ENCODE measurements around the gene WNK1.
"Not testable (repeated sequence)": the region's sequence is repeated elsewhere in the genome, so short reads cannot be mapped to it uniquely, and the experiment has no call there.

WNK1 gene

DNA sequence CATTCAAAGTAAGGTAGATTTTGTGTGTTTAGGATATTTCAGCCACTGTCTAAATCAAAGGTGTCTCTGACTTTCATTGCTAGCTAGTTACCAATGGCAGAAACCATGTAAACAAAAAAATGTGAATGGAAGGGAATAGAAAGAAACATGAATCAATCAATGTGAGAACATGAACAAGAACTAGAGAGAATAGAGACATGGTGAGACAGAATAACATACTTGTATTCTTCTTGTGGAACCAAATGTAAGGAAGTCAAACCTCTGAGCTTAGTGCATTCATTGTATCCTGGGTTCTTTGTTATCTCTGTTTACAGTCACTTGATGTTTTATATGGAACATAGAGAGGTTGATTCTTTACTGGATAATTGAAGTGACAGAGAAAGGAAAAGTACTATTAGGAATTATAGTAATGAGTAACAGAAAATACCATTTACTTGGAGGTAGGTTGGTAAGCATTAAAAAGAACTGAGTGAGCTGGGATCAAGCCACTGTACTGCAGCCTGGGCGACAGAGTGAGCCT, 2.6 kb upstream of the WNK1 start:
- no peak for DNase-seq (ENCODE audit: low read depth)

DNA sequence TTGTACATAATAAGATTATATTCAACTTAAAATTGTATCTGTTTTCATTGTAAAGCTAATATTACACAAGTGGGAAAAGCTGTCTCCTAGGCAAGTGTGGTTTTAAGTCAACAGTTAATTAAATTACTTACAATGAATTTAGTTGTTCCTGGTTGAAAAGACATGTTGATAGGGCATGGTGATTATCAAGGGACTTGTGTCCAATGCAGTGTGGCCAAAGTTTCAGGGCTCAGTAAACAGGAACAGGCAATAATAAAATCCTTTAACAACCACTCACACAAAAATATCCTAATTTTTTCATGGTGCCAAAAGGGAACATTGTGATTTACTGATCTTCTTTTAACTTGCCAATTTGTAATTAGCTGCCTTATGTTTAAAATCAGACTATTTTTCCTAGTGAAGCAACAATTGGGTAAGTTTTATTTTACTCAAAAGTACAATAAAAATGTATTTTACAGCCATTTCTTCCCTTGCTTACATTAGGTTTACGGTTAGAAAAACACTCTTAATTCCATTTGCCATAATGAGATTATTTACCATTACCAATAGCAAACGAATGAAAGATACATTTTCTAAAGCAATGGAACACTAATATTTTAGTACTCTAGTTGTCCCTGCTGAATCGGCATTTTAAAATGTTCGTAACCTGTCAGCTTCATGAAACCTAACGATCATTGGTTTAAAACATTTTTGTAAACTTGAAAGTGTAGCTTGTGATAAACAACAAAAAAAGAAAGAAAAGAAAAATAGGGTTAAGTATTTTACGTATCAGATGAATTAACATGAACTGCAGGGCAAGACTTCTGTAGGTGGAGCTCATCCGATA, 1.8 kb upstream of the WNK1 start:
- DNase-seq (ENCODE audit: low read depth), result no peak

DNA sequence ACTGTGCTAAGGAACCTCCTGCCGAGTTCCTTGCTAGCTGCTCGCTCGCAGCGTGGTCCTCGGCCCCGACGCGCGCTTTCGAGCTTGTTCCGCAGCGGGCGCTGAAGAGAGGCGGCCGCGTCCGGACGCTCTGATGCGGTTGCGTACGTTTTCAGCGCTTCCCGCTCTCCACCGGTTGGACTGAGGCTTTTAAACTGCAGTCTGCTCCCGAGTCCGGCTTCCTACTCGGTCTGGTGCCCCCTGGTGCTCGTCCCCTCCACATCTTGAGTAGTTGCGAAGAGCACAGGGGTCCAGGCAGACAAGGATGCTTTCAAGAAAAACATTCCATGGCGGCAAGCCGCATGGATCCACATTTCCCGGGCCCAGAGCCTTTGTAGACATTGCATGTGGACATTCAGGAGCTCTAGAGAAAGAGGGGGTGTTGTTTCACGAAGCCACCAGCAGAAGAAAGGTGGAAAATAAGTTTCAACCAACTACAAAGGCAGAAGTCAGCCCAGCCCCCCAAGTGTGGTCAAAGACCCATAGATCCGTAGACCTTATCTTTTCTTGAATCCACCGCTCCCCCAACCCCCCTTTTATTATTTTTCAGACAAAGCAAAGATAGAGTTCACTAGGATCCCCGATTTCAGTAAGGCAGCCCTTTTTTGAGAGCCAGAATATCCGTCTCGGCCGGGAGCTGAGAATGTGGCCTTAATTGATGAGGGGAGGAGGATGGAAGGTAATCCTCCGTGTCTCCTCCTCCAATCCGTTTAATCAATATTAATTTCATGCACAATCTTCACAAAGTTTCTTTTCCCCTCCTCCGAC, 984 bp upstream of the WNK1 start:
- peak; percentile 70 for DNase-seq (ENCODE audit: low read depth)

DNA sequence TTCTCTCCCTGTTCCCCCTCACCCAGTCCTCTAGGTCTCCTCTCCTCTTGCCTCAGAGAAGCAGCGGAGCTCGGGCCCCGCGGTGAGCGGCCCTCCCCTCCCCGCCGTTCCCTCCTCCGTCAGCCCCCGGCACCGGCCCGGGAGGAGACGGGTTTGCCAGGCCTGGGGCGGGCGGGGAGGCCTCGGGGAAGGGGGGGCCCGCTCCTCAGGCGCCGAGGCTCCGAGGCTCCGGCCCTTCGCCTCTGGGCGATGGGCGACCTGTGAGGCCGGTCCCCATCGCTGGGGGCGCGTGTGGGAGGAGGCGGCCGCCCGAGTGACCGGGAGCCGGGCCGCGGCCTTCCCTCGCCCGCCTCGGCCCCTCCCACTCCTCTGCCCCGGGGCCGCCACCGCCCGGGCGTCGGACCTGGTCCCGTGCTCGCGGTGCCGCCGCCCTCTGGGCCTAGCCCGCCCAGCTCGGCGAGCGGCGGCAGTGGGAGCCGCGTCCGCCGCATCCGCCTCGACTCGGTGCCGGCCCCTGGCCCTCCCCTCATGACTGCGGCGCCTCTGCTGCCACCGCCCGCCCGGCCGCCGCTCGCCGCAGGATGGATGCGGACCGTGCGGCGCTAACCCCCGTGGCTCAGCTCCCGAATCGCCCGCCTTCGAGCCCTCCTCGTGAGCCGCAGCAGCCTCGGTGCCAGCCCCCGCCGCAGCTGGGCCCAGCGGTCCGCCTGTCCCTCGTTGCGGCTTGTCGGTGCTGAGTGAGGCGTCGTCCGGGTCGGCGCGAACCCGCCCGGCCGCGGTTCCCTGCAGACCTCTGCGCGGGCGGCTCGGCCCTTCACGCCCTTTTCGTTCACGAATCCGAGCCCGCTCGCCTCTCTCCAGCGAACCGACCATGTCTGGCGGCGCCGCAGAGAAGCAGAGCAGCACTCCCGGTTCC, 574 bp downstream of the WNK1 start:
- peak; percentile 24 for DNase-seq (ENCODE audit: low read depth)

DNA sequence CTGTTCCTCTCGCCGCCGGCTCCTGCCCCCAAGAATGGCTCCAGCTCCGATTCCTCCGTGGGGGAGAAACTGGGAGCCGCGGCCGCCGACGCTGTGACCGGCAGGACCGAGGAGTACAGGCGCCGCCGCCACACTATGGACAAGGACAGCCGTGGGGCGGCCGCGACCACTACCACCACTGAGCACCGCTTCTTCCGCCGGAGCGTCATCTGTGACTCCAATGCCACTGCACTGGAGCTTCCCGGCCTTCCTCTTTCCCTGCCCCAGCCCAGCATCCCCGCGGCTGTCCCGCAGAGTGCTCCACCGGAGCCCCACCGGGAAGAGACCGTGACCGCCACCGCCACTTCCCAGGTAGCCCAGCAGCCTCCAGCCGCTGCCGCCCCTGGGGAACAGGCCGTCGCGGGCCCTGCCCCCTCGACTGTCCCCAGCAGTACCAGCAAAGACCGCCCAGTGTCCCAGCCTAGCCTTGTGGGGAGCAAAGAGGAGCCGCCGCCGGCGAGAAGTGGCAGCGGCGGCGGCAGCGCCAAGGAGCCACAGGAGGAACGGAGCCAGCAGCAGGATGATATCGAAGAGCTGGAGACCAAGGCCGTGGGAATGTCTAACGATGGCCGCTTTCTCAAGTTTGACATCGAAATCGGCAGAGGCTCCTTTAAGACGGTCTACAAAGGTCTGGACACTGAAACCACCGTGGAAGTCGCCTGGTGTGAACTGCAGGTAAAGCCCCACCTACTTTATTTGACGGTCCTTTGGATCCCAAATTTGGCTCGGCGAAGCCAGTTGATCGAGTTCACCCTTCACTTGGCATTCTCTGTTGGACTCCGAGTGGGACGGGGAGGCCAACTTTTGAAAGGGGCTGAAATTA, 1.5 kb downstream of the WNK1 start:
- peak; percentile 20 for DNase-seq (ENCODE audit: low read depth)

DNA sequence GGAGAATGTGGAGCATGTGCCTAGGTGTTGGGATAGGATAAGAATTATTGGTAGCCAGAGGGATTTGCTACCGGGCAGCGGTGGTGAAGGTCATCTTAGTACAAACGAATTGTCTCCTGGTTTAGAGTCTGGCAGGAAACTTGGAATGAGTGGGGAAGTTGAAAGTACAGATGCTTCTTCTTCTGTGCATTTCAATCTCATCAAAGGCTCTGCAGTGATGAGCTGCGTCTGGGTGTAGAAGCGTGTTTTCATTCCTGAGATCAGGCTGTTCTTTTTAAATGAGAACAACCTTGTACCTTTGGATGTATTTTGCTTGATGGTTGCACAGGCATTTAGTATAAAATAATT, 2.1 kb downstream of the WNK1 start:
- no peak for DNase-seq (ENCODE audit: low read depth)

DNA sequence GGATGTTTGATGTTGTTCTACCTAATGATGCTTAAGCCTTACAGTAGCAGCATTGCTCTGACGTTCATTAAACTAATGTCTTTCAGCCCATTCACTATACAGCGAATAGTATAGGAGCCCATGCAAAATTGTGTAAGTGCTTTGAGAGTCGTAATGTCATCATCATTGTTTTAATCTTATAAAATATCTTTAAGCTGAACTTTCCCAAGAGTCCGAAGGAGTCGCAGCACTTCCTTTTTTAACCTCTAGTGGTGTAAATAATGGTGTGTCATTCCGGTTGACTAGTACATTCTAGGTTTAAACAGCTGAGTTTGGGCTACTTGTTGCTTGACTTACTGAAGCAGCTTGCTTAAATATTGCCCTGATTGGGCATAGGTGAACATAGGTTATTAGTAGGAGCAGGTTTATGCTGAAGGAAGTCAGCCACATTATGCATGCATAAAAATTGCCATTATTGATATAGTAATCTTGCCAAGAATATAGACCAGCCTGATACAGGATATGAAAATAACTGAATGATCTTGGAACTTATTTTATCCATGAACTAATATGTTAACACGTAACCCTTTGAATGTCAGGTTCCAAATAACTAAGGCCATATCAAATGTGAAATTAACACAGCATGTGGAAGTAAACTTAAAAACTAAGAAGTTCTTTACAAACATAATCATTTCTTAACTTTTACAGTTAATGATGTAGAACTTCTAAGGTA, 2.6 kb downstream of the WNK1 start:
- DNase-seq (ENCODE audit: low read depth), result peak; percentile 17

DNA sequence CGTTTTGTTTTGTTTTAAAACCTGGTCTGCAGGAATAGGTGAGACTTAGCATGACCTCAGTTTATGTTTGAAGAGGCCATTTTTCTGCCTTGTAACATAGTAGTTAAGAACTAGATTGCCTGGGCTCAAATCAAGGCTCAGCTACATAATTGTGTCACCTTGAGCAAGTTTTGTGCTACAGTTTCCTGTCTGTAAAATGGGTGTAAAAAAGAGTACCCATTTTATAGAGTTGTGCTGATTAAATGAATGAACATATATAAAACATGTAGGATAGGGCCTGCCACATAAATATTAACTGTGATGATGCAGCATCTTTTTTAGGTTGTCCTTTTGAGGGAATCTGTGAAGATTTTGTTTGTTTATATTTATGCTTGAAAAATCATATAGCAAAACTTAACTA, 7.2 kb downstream of the WNK1 start:
- DNase-seq (ENCODE audit: low read depth), result no peak

DNA sequence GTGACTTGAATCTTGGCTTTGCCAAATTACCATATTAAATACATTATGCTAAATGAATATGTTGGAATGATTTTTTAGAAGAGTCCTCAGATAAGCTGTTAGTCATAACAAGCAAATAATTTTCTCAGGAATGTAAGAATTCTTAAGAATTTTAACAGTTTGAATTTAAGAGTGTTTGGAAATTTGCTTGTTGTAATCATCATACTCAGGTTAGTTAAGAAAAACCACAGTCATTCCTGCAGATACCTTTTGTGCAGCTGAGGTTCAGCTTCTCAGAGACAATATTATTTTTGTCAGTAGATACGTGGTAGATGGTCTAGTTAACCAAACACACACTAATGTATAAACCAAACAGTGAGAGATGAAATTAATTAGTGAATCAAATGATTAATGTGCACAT, 8.9 kb downstream of the WNK1 start:
- no peak for DNase-seq (ENCODE audit: low read depth)

DNA sequence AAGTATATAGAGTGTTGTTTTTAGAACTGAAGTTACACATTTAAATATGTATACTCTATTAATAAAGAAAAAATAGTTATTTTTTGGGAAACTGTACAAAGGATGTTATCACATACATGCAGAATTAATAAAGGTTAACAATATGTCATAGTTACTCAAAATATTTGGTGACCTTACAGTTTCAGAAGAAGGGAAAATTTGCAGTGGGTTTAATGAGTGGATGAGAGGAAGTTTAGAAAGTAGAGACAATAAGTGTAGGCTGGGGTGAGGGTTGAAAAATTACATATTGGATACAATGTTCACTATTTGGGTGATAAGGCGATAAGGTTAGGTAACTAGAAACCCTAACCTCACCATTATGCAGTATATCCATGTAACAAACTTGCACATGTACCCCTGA, 13.5 kb downstream of the WNK1 start:
- DNase-seq (ENCODE audit: low read depth), result no peak

DNA sequence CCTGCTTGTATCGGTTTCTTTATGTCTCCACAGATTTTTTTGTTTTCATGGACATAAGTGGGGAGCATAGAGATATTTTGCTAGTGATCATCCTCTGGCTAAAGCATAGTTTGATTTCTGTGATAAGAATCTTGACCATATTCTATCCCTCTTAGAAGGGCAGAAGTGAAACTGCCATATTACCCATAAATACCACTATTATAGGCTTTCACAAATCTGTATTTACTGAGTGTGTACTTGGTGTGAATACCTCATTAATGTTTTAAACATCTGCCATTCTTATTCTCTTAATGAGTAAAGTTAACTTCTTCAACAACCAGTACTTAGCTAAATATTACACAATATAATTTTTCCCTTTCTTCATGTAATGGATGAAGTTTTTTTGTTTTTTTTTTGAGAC, 16.1 kb downstream of the WNK1 start:
- DNase-seq (ENCODE audit: low read depth), result no peak

DNA sequence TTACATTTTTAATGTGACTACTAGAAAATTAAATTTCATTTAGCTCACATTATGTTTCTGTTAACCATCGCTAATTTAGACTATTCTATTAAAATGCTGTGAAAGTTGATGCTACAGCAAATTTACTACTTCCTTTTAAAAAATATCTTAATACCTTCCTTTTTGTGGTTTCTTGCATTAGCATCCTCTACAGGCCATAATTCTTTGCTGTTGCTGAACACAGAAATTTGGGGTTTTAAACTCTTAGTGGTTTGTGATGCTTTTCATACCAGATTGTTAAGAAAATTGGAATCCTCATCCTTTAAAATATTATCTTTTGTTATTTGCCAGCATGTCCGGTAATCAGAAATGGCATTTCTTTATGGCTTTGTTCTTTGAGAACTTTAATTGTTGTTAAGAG, 18.1 kb downstream of the WNK1 start:
- no peak for DNase-seq (ENCODE audit: low read depth)

DNA sequence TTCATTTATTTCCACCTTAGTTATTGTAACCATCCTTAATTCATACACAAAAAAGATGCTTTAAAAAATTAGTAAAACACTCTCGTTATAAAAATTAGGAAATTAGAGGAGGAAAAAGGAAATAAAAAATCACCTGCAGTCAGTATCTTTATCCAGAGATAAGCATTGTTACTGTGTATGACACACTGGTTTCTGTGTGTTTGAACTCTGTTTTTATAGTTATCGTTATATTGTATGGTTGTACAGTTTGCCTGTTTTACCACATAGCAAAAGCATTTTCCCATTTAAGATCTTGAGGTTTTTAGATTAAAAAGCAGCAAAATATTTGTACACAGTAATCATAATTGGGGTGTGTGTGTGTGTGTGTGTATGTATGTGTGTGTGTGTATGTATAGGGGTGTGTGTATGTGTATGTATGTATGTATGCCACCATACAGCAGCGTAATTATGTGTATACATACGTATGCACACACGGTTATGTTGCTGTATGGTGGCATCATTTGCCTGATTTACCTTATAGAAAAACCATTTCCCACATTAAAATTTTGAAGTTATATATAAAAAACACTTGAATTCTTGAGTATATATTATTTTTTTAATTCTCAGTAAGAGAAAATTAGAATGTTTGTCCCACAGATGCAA, 19.8 kb downstream of the WNK1 start:
- DNase-seq (ENCODE audit: low read depth), result no peak

DNA sequence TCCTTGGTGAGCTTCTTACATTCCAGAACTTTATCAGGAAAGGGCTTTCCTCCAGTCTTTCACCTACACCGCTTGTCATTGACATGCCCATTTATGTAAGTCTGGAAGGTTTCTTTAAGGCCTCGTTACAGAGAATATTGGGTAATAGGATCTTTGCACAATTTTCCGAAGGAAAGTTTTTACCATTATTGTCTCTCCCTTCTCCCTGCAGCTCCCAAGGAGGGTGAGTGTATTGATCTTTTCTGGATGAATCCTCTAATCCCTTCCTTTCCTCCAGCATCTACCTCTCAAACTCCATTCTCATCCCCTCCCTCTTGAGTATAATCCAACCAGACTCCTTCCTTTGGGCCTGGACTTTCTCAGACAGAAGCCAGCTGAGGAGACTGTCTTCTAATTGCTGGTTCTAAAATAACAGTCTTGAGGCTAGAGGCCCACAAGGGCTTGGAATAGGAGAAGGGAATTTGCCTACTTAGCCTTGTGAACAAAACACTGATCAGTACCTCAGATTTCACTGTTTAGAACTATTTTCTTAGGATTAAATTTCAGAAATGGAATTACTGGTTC, 21.8 kb downstream of the WNK1 start:
- no peak for DNase-seq (ENCODE audit: low read depth)

DNA sequence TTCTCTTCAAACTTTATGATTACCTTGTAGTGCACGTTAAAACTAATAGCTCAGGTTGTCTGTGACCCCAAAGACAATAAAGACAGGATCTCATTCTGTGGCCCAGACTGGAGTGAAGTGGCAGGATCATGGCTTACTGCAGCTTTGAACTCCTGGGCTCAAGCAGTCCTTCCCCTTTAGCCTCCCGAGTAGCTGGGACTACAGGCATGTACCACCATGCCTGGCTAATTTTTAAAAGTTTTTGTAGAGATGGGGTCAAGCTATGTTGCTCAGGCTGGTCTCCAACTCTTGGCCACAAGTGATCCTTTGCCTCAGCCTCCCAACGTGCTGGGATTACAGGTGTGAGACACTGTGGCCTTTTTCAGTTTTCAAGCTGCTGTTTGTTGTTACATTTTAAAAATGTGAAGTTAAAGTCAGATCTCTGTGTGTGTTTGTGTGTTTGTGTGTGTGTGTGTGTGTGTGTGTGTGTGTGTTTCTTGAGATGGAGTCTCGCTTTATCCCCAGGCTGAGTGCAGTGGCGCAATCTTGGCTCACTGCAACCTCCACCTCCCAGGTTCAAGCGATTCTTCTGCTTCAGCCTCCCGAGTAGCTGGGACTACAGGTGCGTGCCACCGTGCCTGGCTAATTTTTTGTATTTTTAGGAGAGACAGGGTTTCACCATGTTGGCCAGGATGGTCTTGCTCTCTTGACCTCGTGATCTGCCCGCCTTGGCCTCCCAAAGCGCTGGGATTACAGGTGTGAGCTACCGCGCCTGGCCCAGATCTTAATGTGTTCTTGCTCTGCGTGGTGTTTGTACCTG, 23.8 kb downstream of the WNK1 start:
- DNase-seq (ENCODE audit: low read depth), result not testable (repeated sequence)

DNA sequence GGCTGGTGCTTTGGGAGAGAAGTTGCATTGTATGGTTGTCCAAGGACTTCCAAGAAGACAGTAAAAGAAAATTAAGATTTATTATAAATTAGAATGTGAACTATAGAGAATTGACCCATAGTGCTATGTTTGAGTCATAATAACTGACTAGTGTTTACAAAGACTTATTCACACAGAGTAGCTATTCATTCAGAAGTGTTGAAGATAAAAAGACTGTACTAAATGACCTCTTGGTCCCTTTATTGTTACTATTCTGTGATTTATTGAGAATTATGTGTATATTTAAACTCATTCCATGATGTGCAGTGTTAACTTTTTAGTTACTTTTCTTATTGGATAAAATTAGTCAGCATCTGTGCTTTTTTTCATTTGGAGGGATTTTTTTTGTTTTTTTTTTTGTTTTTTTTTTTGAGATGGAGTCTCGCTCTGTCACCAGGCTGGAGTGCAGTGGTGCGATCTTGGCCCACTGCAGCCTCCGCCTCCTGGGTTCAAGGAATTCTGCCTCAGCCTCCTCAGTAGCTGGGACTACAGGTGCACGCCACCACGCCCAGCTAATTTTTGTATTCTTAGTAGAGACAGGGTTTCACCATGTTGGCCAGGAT, 24.5 kb downstream of the WNK1 start:
- not testable (repeated sequence) for DNase-seq (ENCODE audit: low read depth)

DNA sequence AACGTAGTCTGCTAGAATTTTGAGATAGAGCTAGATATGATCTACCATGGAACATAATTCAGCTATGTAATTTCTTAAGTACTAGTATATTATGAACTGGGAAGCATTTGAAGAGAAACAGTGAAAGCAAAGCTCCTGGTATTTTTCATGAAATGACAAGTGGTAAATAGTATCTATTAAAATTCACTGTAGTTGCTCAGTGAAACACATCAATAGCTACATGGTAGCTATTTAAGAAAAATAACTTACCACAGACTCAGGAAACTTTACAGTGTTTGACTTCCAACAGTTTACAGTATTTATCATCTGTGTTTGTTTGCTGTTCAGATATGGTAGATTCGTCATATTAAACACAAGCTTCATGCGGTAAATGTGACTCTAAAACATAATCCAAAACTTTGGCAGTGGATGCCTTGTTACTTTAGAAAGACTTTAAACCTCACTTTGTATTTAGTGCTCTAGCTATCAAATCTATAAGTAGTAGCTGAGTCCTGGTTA, 25.2 kb downstream of the WNK1 start:
- DNase-seq (ENCODE audit: low read depth), result no peak

DNA sequence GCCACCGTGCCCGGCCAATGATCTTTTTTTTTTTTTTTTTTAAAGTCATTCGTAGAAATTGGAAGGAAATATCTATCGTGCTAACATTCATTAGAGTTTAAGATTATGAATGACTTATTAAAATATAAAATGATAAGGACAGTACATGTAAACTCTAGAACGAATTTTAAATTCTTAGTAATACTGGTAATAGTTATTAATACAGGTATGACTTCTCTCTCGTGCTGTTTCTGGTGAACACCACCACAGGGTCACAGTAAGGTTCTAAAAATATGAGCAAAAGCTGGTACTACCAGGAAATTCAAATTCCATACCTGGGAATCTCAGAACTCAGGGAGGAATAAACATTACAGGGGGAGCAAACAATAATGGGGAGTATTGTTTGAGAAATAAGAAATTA, 26.2 kb downstream of the WNK1 start:
- no peak for DNase-seq (ENCODE audit: low read depth)

All from T-helper 22 cell (primary cell).